Measurements from ENCODE around the gene HFE. TPM values are rescaled to one million over a fixed set of nuclear protein-coding genes. Genes with fewer than 3 reads are reported as not detected.

The HFE gene
- total RNA-seq, 3 donors from 2014 or later = 8.9 to 12.0 (median 11.1) TPM

DNA sequence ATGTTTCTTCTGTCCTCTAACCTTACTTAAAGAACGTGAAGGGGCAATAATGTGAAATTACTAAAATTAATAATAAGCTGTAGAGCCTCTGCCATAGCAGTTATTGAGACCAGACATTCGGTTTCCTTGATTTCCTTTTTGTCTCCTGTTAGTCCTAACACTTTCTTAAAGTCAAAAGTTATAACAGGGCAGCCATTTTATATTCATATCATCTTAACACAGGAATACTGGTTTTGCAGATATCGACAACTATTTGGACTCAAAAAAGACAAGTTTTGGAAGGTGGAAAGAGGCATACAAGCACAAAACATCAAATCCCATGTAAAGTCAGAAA is 33.5 kb downstream of the HFE start:
- no peak for DNase-seq
- intact Hi-C loops (cut with DNase I, micrococcal nuclease) = loop anchor here in 1 of 2 donors (5.0 kb wide), 1 partner anchor 37 kb away; a partner anchor contains a TSS
- TF ChIP-seq, protein P1, sequence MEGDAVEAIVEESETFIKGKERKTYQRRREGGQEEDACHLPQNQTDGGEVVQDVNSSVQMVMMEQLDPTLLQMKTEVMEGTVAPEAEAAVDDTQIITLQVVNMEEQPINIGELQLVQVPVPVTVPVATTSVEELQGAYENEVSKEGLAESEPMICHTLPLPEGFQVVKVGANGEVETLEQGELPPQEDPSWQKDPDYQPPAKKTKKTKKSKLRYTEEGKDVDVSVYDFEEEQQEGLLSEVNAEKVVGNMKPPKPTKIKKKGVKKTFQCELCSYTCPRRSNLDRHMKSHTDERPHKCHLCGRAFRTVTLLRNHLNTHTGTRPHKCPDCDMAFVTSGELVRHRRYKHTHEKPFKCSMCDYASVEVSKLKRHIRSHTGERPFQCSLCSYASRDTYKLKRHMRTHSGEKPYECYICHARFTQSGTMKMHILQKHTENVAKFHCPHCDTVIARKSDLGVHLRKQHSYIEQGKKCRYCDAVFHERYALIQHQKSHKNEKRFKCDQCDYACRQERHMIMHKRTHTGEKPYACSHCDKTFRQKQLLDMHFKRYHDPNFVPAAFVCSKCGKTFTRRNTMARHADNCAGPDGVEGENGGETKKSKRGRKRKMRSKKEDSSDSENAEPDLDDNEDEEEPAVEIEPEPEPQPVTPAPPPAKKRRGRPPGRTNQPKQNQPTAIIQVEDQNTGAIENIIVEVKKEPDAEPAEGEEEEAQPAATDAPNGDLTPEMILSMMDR (IDR thresholded peaks at IDR 0.05) = no peak

DNA sequence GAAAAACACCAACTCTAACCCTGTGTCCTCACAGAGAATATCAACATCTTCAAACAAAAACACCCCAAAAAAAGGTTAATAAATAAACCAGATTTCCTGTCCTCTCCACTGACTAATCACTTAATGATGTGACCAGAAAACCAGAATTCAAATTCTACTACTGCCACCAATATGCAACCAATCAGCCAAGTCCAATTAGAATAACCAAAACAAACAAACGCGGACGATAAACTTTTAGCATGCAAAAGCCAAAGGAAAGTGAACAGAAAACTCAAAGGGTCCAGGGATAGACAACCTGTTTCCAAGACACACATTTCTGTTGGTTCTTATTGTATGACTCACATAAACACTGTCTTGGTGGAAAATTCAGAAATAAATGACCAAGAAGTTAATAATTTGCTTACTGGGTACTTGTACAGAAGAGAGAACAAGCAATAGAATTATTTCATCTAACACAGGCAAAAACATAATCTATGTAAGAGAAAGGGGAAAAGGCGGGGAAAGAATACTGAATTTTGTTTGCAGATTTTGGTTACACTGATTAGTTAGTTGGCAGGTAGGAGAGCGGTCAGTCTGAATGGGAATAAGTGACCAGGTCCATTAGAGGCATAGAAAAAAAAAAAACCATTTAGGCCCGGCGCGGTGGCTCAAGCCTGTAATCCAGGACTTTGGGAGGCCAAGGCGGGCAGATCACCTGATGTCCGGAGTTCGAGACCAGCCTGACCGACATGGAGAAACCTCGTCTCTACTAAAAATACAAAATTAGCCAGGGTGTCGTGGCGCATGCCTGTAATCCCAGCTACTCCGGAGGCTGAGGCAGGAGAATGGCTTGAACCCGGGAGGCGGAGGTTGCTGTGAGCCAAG is 34.1 kb downstream of the HFE start:
- H3K36me3 ChIP-seq (ENCODE audit: low read depth) = peaks cover 7% of the 10 kb centered on the region
- TF ChIP-seq, protein P1 (IDR thresholded peaks at IDR 0.05) = no peak
- intact Hi-C loops (cut with DNase I, micrococcal nuclease) = loop anchor here in 1 of 2 donors (5.0 kb wide), 1 partner anchor 36 kb away; a partner anchor contains a TSS
- no peak for DNase-seq
- ATAC-seq = no peak
- no peaks in the 10 kb centered on the region for H3K4me1 ChIP-seq (ENCODE audit: low read depth)
- no peak overlapping the region for H3K4me3 ChIP-seq
- no peaks in the 10 kb centered on the region for H3K9me3 ChIP-seq

More for the DNA sequence above, 33.5 kb downstream of the HFE start:
- ATAC-seq = no peak
- no peak overlapping the region for H3K4me3 ChIP-seq
- peaks cover 7% of the 10 kb centered on the region for H3K36me3 ChIP-seq (ENCODE audit: low read depth)
- H3K9me3 ChIP-seq = no peaks in the 10 kb centered on the region
- no peaks in the 10 kb centered on the region for H3K4me1 ChIP-seq (ENCODE audit: low read depth)

DNA sequence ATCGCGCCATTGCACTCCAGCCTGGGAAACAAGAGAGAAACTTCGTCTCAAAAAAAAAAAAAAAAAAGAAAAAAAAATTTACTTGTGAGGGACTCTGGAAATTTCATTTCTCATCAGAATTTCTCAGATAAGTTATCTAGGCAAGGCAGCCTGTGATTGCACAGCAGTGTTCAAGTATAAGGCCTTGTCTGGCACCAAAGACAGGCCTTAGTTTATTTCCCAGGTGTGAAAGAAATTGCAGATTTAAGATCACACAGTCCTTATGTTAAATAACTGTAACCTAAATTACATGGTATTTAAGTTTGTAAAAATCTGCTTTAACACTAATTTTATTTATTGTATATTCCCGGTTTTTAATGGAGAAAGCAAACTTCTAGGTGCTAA is 34.8 kb downstream of the HFE start:
- H3K9me3 ChIP-seq = no peaks in the 10 kb centered on the region
- intact Hi-C loops (cut with DNase I, micrococcal nuclease) = loop anchor here in 1 of 2 donors (5.0 kb wide), 1 partner anchor 35 kb away; a partner anchor contains a TSS
- H3K4me1 ChIP-seq (ENCODE audit: low read depth) = peaks cover 6% of the 10 kb centered on the region
- H3K36me3 ChIP-seq (ENCODE audit: low read depth) = peaks cover 7% of the 10 kb centered on the region
- TF ChIP-seq, protein P1 (IDR thresholded peaks at IDR 0.05) = no peak
- no peak for DNase-seq
- H3K4me3 ChIP-seq = no peak overlapping the region
- no peak for ATAC-seq

DNA sequence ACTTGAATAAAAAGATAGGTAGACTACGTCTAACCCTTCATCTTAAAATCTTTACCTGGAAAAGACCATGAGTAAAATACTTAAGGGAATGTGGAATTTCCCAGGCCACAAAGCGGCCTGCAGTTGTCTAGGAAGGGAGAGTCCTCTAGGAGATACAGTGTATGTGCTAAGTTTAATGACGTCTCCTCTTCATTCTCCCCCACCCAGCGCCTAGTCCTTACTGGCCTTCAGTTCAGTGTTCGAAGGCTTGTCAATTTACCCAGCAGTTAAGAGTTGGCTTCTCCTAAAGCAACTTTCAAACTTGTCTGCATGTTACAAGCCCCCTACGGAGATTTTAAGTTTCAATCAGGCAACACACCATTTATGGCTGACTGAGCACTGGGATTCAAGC is 35.2 kb downstream of the HFE start:
- DNase-seq (peak in 1 of 3 donors; percentile 44), ATAC-seq (no peak)
- Histone ChIP-seq H3K36me3 (ENCODE audit: low read depth) (peaks cover 7% of the 10 kb centered on the region), H3K4me3 (no peak overlapping the region), H3K9me3 (no peaks in the 10 kb centered on the region), H3K4me1 (ENCODE audit: low read depth) (peaks cover 10% of the 10 kb centered on the region)
- TF ChIP-seq, protein P1 (IDR thresholded peaks at IDR 0.05) = no peak
- intact Hi-C loops (cut with DNase I, micrococcal nuclease) = loop anchor here in 1 of 2 donors (5.0 kb wide), 1 partner anchor 35 kb away; a partner anchor contains a TSS

DNA sequence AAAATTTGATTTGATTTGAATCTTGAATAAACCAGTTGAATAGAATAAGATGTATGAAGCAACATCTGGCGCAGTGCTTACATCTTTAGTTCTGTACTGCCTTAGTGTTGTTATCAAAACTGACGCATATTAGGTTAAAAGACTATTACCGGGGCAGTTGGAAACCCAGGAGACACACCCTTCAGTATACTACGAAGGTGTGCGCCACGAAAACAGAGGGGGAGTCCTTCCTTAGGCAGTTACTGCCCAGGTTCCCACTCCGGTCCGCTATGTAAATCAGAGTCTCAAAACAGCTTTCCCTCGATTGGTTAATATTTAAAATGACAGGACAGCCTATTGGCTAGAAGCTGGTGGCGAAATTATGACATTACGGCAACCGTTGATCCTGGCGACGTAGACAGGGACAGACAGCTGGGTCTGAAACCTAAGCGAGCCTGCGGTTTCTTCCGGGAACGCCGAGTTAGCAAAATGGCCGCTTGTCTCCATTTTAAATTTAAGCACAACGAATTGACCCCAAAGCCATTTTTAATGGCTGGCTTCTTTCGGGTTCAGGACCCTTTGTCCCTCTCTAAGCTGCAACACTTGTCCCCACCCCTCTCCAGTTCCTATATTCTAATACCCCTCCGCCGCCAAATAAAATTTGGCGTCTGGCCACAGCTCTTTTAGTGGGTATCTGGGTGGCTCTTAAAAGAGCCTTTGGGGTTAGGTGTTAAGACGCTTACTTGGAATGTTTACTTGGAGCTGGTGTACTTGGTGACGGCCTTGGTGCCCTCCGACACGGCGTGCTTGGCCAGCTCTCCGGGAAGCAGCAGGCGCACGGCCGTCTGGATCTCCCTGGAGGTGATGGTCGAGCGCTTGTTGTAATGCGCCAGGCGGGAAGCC is 35.8 kb downstream of the HFE start:
- peaks cover 16% of the 10 kb centered on the region for H3K4me1 ChIP-seq (ENCODE audit: low read depth)
- peaks cover 7% of the 10 kb centered on the region for H3K36me3 ChIP-seq (ENCODE audit: low read depth)
- TF ChIP-seq, protein P1 (IDR thresholded peaks at IDR 0.05) = no peak
- peak; percentile 76 for ATAC-seq
- DNase-seq = peak; percentile 89 to 97 (median 93)
- no peaks in the 10 kb centered on the region for H3K9me3 ChIP-seq
- intact Hi-C loops (cut with DNase I, micrococcal nuclease) = loop anchor here in 1 of 2 donors (5.0 kb wide), 1 partner anchor 34 kb away; a partner anchor contains a TSS
- peak overlapping the region; percentile 79 for H3K4me3 ChIP-seq
